GM12878 (cell line): ENCODE data around the gene B4GALT1. TPM values are rescaled to one million over a fixed set of nuclear protein-coding genes. Genes with fewer than 3 reads are reported as not detected.

Experiments used
- ATAC-seq: fragments of 200-7000 bp; cut with Tn5 transposase; 3 replicates; pipeline ENCODE4 v1.9.1; 2020; ENCODE audit warnings: mild to moderate bottlenecking, moderate library complexity
- BruUV-seq: library from RNA; stranded (reverse); fragments of 400-500 nt; replicated peaks from 2 replicates; lab custom pipeline; 2021; lab: Mats Ljungman, UMichigan
- CTCF ChIA-PET: fragments of 300-600 bp; sonication (Branson Sonifier 250); formaldehyde crosslinking; extraction: SDS; loops from one replicate; lab custom pipeline; 2021; ENCODE audit warnings: inconsistent platforms; lab: Yijun Ruan, JAX
- POLR2A ChIA-PET: fragments of 350-600 bp; formaldehyde crosslinking; extraction: SDS; loops from one replicate; lab custom pipeline; 2021; ENCODE audit warnings: inconsistent platforms; lab: Charles Lee
- RAD21 ChIA-PET: fragments of 300-600 bp; sonication (Branson Sonifier 250); formaldehyde crosslinking; loops from one replicate; lab custom pipeline; 2023; ENCODE audit warnings: antibody characterized with exemption; ENCODE audit not compliant: unreplicated experiment; lab: Charles Lee
- SMC1A ChIA-PET: fragments of 300-600 bp; sonication (Branson Sonifier 250); formaldehyde crosslinking; loops from one replicate; lab custom pipeline; 2023; ENCODE audit not compliant: unreplicated experiment, uncharacterized antibody; lab: Charles Lee
- DNase-seq: peaks from one replicate; pipeline ENCODE4 v3.0.0-alpha.2; 2011; ENCODE audit warnings: low read depth, low spot score
- FAIRE-seq: peaks from 3 replicates; lab custom pipeline; 2011; peaks lifted over from hg19 to GRCh38; lab: Jason Lieb, UNC
- H2AFZ ChIP-seq: 2 replicates; pipeline ENCODE4 v1.6.0; 2011; ENCODE audit warnings: low read depth, low read length, control low read depth; ENCODE audit not compliant: control insufficient read depth
- H3K27ac ChIP-seq: 2 replicates; pipeline ENCODE4 v1.5.1; 2011; ENCODE audit warnings: control low read depth; ENCODE audit not compliant: control insufficient read depth, insufficient read depth
- H3K27me3 ChIP-seq, 2 experiments: replicated peaks in 1 of 2; 2 replicates each; pipeline versions ENCODE4 v1.6.0 to v1.6.1; 2011; ENCODE audit warnings: low read length in 1 of 2; ENCODE audit not compliant: control insufficient read depth in 2 of 2, insufficient read depth in 2 of 2
- H3K36me3 ChIP-seq, 2 experiments: 2 replicates each; pipeline ENCODE4 v1.5.1; 2011; ENCODE audit warnings: low read length in 1 of 2; ENCODE audit not compliant: control insufficient read depth in 2 of 2, insufficient read depth in 2 of 2
- H3K4me1 ChIP-seq: 2 replicates; pipeline ENCODE4 v1.6.1; 2011; ENCODE audit warnings: mild to moderate bottlenecking, low read length, moderate library complexity, mixed read lengths; ENCODE audit not compliant: control insufficient read depth, insufficient read depth
- H3K4me2 ChIP-seq: 2 replicates; pipeline ENCODE4 v1.6.0; 2011; ENCODE audit warnings: control low read depth; ENCODE audit not compliant: control insufficient read depth, insufficient read depth
- H3K4me3 ChIP-seq: fragments of 200-600 bp; sonication (generic); 2 replicates; pipeline ENCODE4 v1.5.1; 2016
- H3K79me2 ChIP-seq: 2 replicates; pipeline ENCODE4 v1.6.0; 2011; ENCODE audit warnings: low read length; ENCODE audit not compliant: control insufficient read depth, insufficient read depth
- H3K9ac ChIP-seq: 2 replicates; pipeline ENCODE4 v1.8.0; 2011; ENCODE audit warnings: low read length, control low read depth, mixed read lengths; ENCODE audit not compliant: control insufficient read depth, insufficient read depth
- H3K9me3 ChIP-seq: replicated peaks from 3 replicates; pipeline ENCODE4 v1.5.1; 2011; ENCODE audit warnings: mild to moderate bottlenecking, low read length; ENCODE audit not compliant: control insufficient read depth, insufficient read depth
- H4K20me1 ChIP-seq: 2 replicates; pipeline ENCODE4 v1.6.0; 2011; ENCODE audit not compliant: control insufficient read depth, insufficient read depth
- BCL11A ChIP-seq: IDR thresholded peaks from 2 replicates; pipeline ENCODE4 v1.6.1; 2011; ENCODE audit warnings: low read depth, low read length
- CEBPB ChIP-seq, 2 experiments: fragments of 150-350 bp in 1 of 2; IDR thresholded peaks; 2 replicates each; pipeline ENCODE4 v1.6.1; 2012 to 2014; ENCODE audit warnings: low read depth in 2 of 2, low read length in 2 of 2, borderline replicate concordance in 1 of 2, inconsistent platforms in 1 of 2
- CHD2 ChIP-seq: IDR thresholded peaks from 2 replicates; pipeline ENCODE4 v1.6.1; 2011; ENCODE audit warnings: low read depth, low read length, improper control_type of control experiment, borderline replicate concordance
- EZH2 ChIP-seq: IDR thresholded peaks from 2 replicates; pipeline ENCODE4 v1.6.1; 2012; ENCODE audit warnings: low read depth, mild to moderate bottlenecking, control low read depth, inconsistent platforms, low read length, borderline replicate concordance; ENCODE audit not compliant: control insufficient read depth
- FOS ChIP-seq: IDR thresholded peaks from 3 replicates; pipeline ENCODE4 v1.6.1; 2011; ENCODE audit warnings: borderline replicate concordance; ENCODE audit not compliant: insufficient read length; ENCODE audit errors: extremely low read depth
- HDAC2 ChIP-seq: fragments of 200-600 bp; sonication (generic); IDR thresholded peaks from 2 replicates; pipeline ENCODE4 v1.6.1; 2017
- HDAC6 ChIP-seq: fragments of 200-600 bp; sonication (generic); IDR thresholded peaks from one replicate; pipeline ENCODE4 v1.8.0; 2017; ENCODE audit warnings: antibody characterized with exemption; ENCODE audit not compliant: unreplicated experiment
- JUNB ChIP-seq: IDR thresholded peaks from 2 replicates; pipeline ENCODE4 v1.6.1; 2016; ENCODE audit warnings: antibody characterized with exemption, mild to moderate bottlenecking
- LARP7 ChIP-seq: fragments of 450-650 bp; IDR thresholded peaks from 2 replicates; pipeline ENCODE4 v1.6.1; 2017; ENCODE audit warnings: mild to moderate bottlenecking
- MEF2B ChIP-seq: fragments of 450-650 bp; IDR thresholded peaks from 2 replicates; pipeline ENCODE4 v1.6.1; 2018; ENCODE audit warnings: mild to moderate bottlenecking, moderate library complexity; ENCODE audit not compliant: partially characterized antibody, poor library complexity, severe bottlenecking
- MYC ChIP-seq: IDR thresholded peaks from 2 replicates; pipeline ENCODE4 v1.6.1; 2011; ENCODE audit warnings: mild to moderate bottlenecking, low read length, moderate library complexity, inconsistent platforms; ENCODE audit not compliant: insufficient read depth, insufficient replicate concordance, insufficient read length, severe bottlenecking
- NRF1 ChIP-seq: conservative IDR thresholded peaks from 2 replicates; pipeline ENCODE4 v1.6.1; 2011; ENCODE audit warnings: mild to moderate bottlenecking, low read depth, low read length, improper control_type of control experiment
- RB1 ChIP-seq: fragments of 450-650 bp; formaldehyde crosslinking; IDR thresholded peaks from 2 replicates; pipeline ENCODE4 v1.6.1; 2017; ENCODE audit warnings: mild to moderate bottlenecking, borderline replicate concordance
- RCOR1 ChIP-seq: conservative IDR thresholded peaks from 2 replicates; pipeline ENCODE4 v1.6.1; 2012; ENCODE audit warnings: low read depth, low read length, improper control_type of control experiment
- SP1 ChIP-seq: IDR thresholded peaks from one replicate; pipeline ENCODE4 v1.6.1; 2011; ENCODE audit warnings: low read depth, low read length
- YY1 ChIP-seq: IDR thresholded peaks from 2 replicates; pipeline ENCODE4 v1.6.1; 2011; ENCODE audit warnings: low read depth, mild to moderate bottlenecking, low read length
- WGBS: methylation state at CpG from one replicate; pipeline ENCODE4 v1.1.6; 2016; ENCODE audit warnings: low lambda C conversion rate; ENCODE audit not compliant: insufficient replicate concordance, insufficient coverage; ENCODE audit errors: missing lambda C conversion rate; 5-methylcytosine and 5-hydroxymethylcytosine counted together
- in situ Hi-C: fragments of 300-500 bp; cut with MboI; formaldehyde crosslinking; loops from 9 replicates; pipeline ENCODE4 v1.14.3; 2018; ENCODE audit warnings: mixed read lengths
- intact Hi-C: fragments of 100-400 bp; cut with micrococcal nuclease; formaldehyde crosslinking; loops from one replicate; pipeline ENCODE4 v1.14.2; 2022; ENCODE audit not compliant: unreplicated experiment
- polyA plus RNA-seq, 11 experiments: library from polyadenylated mRNA; depleted of rRNA in 4 of 11; unstranded in 6 of 11; stranded (reverse) in 5 of 11; fragments of >200 nt; fragmentation: Nextera tagmentation in 4 of 11; fragmentation: Illumina TruSeq in 1 of 11; extraction: Ambion mirVana in 4 of 11; extraction: Trizol in 1 of 11; gene quantifications; 1 replicate in 1 of 11; 2 replicates in 10 of 11; pipeline versions ENCODE4 v1.2.1 to v1.2.3, GENCODE V29; 2011 to 2016; ENCODE audit warnings: inconsistent platforms in 2 of 11, missing spikeins in 2 of 11, low read depth in 1 of 11
- total RNA-seq, 4 experiments: library from RNA; depleted of rRNA in 3 of 4; stranded (reverse); fragments of >200 nt in 3 of 4; fragmentation: Illumina TruSeq in 1 of 4; extraction: Trizol in 1 of 4; gene quantifications; 2 replicates each; pipeline versions ENCODE4 v1.2.1 to v1.2.3, GENCODE V29; 2013 to 2021
- TF ChIP-seq, protein P1 (sequence below): fragments of 450-650 bp; IDR thresholded peaks from 2 replicates; pipeline ENCODE4 v1.6.1; 2017; ENCODE audit warnings: mild to moderate bottlenecking, moderate library complexity

The B4GALT1 gene
- total and polyA plus RNA-seq, 10 of the 15 experiments (the other 5 are each of a cell fraction or from before 2014, with no cell fraction given) = 12.7 to 79.0 (median 41.0) TPM

DNA sequence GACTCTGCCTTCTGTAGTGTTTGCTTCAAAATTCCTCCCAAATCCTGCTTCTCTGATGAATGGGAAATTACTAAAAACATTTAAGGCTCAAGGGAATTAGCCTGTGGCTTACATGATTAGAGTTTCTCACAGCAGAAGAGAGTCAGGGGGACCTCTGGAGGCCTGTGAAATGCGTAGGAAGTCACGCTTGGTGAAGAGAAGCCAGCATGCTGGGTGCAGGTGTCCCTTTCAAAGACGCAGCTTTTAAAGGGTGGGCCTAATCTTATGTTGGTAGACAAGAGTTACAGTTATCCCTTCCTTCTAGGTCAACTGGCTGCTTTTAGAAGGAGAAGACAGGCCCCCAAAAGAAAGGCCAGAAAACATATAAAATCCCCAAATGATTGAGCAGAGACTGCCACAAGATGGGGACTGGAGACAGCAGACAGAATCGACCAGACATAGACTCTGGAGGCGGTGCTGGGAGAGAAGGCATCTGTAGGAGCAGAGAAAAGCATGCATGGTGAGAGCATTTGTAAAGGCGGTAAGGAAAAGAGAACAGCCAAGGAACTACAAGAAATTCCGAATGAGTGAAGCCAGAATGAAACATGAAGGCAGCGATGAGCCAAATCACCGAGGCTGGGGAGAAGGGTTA lies 42.3 kb downstream of the B4GALT1 start (continued):
- TF ChIP-seq, protein P1, sequence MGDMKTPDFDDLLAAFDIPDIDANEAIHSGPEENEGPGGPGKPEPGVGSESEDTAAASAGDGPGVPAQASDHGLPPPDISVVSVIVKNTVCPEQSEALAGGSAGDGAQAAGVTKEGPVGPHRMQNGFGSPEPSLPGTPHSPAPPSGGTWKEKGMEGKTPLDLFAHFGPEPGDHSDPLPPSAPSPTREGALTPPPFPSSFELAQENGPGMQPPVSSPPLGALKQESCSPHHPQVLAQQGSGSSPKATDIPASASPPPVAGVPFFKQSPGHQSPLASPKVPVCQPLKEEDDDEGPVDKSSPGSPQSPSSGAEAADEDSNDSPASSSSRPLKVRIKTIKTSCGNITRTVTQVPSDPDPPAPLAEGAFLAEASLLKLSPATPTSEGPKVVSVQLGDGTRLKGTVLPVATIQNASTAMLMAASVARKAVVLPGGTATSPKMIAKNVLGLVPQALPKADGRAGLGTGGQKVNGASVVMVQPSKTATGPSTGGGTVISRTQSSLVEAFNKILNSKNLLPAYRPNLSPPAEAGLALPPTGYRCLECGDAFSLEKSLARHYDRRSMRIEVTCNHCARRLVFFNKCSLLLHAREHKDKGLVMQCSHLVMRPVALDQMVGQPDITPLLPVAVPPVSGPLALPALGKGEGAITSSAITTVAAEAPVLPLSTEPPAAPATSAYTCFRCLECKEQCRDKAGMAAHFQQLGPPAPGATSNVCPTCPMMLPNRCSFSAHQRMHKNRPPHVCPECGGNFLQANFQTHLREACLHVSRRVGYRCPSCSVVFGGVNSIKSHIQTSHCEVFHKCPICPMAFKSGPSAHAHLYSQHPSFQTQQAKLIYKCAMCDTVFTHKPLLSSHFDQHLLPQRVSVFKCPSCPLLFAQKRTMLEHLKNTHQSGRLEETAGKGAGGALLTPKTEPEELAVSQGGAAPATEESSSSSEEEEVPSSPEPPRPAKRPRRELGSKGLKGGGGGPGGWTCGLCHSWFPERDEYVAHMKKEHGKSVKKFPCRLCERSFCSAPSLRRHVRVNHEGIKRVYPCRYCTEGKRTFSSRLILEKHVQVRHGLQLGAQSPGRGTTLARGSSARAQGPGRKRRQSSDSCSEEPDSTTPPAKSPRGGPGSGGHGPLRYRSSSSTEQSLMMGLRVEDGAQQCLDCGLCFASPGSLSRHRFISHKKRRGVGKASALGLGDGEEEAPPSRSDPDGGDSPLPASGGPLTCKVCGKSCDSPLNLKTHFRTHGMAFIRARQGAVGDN = peak; percentile 12; the same call in 1 of the 2 replicates

DNA sequence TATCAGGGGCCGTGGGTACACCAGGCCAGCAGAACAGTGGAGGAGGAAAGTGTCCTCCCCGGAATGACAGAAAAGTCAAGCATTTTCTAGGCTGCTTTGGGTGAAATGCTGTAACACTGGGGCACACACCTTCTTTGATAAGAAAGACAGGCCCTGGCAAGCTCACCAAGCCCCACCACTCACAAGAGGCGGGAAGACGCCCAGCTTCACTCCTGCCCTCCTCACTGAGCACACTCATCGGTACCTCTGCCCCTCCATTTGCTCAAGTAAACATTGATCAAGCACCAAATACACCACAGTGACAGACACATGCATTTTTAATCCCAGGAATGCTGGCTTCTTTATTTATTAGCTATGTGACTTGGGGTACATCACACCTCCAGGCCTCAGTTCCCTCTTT lies 43.1 kb downstream of the B4GALT1 start:
- Histone ChIP-seq H3K79me2 (peaks cover 38% of the 10 kb centered on the region), H3K4me2 (no peak overlapping the region), H4K20me1 (peaks cover 2% of the 10 kb centered on the region; the same call in 1 of the 2 replicates), H3K4me3 (no peak overlapping the region), H3K9me3 (no peaks in the 10 kb centered on the region), H3K36me3 (peaks cover 22 to 24% of the 10 kb centered on the region in 2 experiments), H2AFZ (no peak overlapping the region), H3K4me1 (peaks cover 22% of the 10 kb centered on the region), H3K27ac (peak overlapping the region; percentile 67; the same call in 1 of the 2 replicates), H3K27me3 (no peaks in the 10 kb centered on the region), H3K9ac (no peak overlapping the region)
- TF ChIP-seq YY1 (no peak), EZH2 (no peak), HDAC2 (no peak), SP1 (no peak), LARP7 (no peak), MYC (no peak), CHD2 (no peak), BCL11A (no peak), RB1 (no peak), NRF1 (no peak), MEF2B (no peak), FOS (no peak), HDAC6 (no peak), JUNB (no peak), CEBPB (IDR thresholded peaks at IDR 0.05; ENCODE audit: borderline replicate concordance in 1 of 2, low read depth in 2 of 2, low read length in 2 of 2) (no peak), RCOR1 (no peak)
- in situ Hi-C loops = no loop called here
- no TSS peak for BruUV-seq
- ChIA-PET POLR2A (no interaction called here), SMC1A (interaction anchor here (0.8 to 3.1 kb wide), 4 partner anchors 13 to 47 kb away, joined by 3 to 19 read pairs (median 4); no protein-coding TSS in a partner anchor), CTCF (interaction anchor here (0.5 to 2.9 kb wide), 4 partner anchors 28 to 101 kb away, joined by 3 to 12 read pairs (median 8); no protein-coding TSS in a partner anchor), RAD21 (interaction anchor here (1.1 to 2.3 kb wide), 4 partner anchors 37 to 102 kb away, joined by 3 to 10 read pairs (median 4); no protein-coding TSS in a partner anchor)
- intact Hi-C loops = loop anchor here (2.0 kb wide), 1 partner anchor 101 kb away; no protein-coding TSS in a partner anchor
- FAIRE-seq = no peak
- ATAC-seq = no peak
- no peak for DNase-seq
- 99% methylated on average over 5 of the region's 5 CpGs for WGBS
